ENCODE data around the gene ELOVL1. TPM values are rescaled to one million over a fixed set of nuclear protein-coding genes. Genes with fewer than 3 reads are reported as not detected.
"Not testable (repeated sequence)": the region's sequence is repeated elsewhere in the genome, so short reads cannot be mapped to it uniquely, and the experiment has no call there.

ELOVL1 gene
- 135 TPM for total RNA-seq

DNA sequence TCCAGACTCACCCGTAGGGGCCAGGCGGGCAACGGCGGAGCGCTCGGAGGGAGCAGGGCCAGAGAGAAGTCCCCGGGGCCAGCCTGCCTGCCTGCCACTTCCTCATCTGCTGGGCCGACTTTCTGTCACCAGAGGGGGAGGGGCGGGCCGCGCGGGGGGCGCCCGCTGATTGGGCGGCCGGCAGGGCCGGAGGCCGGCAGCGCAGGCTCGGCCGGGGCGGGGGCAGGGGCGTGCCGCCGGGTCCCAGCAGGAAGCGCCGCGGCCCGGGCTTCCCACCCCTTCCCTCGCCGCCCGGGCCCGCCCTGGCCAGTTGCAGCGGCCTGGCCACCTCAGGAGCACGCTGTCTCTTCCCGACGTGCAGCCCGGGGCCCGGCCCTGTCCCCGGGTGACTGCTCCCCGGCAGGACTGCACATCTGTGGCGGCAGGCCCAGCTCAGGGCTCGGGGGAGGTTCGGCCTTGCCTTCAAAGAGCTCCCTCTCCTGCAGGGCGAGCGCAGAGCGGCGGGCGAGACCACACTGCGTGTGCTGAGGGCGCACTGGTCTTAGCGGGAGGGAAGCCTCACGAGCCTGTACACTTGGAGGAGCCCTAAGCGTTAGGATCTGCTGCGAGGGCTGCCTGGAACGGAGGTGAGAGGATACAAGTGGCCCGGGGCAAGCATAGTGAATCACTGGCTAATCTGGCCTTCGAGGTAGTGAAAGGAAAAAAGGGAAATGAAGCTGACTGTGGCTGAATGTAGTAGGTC, at the start of gene ELOVL1:
TSS of gene ELOVL1 (minus strand) at position 108 of the 742 bp plus-strand sequence. CDS start 2,402 bp downstream, outside the sequence.
- DNase-seq (ENCODE audit: low spot score): peak; percentile 94

DNA sequence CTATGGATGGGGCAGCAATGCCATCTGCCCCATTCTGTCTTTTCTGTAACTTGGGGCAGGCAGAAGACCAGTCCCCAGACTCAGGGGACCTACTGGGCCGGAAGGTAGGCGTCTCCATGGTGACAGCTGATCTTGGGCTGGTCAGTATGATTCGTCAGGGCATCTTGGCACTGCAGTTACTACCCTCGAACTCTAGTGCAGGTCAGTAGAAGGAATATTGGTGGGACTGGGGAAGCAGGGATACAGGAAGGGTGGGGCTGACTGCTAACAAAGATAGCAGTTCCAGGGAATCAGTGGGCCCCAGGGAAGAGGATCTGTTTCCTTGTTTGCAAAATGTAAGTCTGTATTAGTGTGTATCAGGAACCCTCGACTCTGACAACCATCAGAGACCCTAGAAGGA, 48.1 kb upstream of the ELOVL1 start:
- DNase-seq (ENCODE audit: low spot score): no peak

DNA sequence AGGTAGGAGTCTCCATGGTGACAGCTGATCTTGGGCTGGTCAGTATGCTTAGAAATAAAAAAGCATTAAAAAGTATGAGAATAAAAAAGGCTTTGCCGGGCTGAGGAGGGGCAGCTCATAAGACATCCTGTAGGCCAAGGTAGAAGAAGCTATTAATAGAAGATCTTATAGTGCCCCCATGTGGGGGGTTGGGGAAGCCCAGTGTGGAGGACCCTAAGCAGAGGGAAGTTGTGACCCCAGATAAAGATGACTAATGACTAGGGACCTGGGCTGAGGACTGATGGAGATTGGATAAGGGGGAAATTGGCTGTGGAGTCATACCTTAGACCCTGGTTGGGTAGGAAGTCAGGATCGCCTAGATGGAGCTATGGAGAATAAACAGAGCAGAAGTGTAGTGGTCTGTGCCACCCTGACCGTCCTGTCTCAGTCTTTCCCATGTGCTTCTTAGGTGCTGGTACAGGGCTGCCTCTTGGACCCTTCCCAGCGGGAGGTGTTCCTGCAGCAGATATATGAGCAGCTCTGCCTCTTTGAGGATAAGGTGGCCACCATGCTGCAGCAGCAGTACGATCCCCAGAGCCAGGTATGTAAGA, 46.9 kb upstream of the ELOVL1 start:
- DNase-seq (ENCODE audit: low spot score): no peak

DNA sequence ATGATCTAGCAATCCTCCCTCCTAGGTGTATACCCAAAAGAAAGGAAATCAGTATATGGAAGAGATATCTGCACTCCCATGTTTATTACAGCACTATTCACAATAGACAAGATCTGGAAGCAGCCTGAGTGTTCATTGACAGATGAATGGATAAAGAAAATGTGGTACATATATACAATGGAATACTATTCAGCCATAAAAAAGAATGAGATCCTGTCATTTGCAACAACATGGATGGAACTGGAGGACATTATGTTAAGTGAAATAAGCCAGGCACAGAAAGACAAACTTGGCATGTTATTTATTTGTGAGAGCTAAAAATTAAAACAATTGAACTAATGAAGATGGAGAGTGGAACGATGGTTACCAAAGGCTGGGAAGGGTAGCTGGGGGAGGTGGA, 45.6 kb upstream of the ELOVL1 start:
- not testable (repeated sequence) for DNase-seq (ENCODE audit: low spot score)

DNA sequence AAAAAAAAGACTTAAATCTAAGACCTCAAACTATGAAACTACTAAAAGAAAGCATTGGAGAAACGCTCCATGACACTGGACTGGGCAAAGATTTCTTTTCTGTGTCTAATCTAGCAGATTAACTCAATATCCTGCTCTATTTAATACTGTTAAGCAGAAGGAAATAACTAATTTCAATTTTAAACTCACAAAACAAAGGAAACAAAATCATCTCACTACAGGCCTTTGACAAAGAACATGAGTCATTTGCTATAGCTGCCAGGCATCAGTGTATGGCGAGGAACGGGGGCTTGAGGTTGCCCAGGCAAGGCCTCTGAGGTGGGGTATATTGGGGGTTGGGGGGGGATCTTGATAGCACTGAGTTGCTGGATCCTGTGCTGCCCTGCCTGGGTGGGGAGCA, 42.8 kb upstream of the ELOVL1 start:
- no peak for DNase-seq (ENCODE audit: low spot score)

DNA sequence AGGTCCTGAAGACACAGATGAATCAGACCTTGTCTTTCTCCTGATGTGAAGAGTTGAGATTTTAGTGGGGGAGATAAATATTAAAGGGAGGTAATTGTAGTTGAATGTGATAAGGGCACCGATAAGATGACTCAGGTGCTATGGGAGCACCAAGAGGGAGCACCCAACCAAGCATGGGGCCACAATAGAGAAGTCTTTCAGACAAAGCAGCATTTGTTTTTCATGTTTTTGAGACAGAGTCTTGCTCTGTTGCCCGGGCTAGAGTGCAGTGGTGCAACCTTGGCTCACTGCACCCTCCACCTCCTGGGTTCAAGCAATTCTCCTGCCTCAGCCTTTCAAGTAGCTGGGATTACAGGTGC, 38.0 kb upstream of the ELOVL1 start:
- no peak for DNase-seq (ENCODE audit: low spot score)

DNA sequence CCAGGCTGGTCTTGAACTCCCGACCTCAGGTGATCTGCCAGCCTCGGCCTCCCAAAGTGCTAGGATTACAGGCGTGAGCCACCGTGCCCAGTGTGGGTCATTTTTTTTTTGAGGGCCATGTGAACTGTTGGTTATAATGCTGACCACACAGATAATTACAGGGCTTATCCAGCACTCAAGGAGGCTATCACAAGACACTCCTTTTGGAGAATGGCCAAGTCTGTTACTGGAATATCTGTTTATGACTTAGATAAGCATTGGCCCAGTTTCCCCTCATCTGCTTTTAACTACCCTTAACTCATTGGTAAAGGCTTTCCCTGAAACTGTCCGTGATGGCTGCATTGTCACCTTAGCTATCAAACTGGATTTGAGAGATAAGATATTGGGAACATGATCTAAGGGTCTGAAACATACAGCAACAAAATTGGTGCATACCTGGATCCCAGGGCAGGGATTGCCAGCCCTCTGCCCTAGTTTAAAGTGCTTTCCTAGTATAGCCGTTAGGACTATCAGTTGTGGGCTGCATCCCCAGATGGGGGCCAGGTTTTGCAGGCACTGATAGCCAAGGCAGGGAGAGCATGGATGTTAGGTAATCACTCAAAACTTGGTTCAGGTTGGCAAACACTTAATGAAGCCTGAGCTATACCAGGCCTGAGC, 37.5 kb upstream of the ELOVL1 start:
- no peak for DNase-seq (ENCODE audit: low spot score)

DNA sequence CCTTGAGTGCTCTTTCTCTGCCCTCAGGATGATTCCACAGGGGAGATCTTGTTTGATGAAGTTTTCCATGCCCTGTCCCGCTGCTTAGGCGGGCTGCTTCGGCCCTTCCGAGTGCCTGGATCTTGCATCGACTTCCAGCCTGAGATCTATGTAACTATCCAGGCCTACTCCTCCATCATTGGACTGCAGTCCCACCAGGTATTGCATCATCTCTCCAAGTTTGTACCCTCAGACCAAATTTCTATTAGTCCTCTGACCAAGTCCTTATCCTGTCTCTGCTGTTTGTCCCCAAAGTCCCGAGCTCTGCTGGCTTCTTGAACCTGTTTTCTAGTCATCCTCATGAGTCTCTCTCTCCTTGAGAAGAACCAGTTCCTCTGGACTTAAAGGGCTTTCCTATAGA, 36.5 kb upstream of the ELOVL1 start:
- DNase-seq (ENCODE audit: low spot score): no peak

DNA sequence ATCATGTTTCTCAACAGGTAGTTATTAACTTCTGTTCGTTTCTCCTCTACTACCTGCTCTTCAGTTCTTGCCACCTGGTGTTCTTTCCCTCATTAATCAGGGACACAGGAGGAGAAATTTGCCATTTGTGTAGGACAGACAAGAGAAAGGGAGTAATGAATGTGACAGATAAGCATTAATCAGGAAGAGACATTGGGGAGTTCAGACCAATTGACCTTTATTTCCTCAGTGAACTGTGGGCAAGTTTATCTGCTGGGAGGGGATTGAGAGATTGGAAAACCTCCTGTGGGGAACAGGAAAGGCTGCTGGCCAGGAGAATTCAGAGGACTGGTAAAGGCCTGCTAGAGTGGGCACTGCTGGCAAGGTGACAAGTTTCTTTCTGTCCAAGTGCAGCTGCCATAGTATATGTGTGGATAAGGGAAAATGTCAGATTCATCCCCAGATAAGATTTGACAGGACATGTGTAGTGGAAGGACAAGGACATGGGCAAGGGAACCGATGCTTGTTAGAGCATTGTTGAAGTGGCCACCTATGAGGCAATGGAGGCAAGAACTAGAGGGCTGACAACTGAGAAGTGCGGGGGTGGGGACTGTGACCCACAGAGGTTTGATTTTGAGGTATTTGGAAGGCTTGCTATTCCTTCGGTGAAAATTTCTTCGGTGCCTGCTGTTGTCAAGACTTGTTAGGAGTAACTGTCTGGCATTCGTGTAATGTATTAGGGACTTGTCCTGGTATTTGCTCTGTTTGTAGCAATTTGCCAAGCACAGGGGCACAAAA, 34.5 kb upstream of the ELOVL1 start:
- DNase-seq (ENCODE audit: low spot score): no peak

DNA sequence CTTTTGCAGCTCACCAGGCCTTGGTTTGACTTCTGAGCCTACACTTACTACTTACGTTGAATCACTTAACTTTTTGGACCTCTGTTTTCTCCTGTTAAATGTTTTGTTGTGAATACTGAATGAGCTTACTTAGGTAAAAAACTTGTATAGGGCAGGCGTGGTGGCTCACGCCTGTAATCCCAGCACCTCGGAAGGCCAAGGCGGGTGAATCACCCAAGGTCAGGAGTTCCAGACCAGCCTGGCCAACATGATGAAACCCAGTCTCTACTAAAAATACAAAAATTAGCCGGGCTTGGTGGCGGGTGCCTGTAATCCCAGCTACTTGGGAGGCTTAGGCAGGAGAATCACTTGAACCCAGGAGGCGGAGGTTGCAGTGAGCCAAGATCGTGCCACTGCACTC, 32.6 kb upstream of the ELOVL1 start:
- not testable (repeated sequence) for DNase-seq (ENCODE audit: low spot score)

DNA sequence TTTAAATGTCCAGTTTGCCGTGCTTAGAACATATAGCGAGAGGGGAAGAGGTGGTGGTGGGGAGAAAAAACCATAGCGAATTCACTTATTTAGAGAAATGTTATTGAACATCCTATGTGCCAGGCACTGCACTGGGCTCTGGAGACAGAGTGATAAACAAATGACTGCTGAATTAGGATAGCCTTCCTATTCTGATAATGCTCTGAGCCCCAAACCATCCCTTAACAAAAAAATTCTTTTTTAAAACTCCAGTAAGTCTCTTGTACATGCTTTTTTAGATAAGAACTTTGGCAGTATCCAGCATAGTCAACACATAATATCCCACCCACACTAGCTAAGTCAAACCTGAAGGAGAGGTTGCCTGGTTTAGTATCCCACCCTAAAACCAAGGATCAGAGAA, 30.4 kb upstream of the ELOVL1 start:
- no peak for DNase-seq (ENCODE audit: low spot score)

DNA sequence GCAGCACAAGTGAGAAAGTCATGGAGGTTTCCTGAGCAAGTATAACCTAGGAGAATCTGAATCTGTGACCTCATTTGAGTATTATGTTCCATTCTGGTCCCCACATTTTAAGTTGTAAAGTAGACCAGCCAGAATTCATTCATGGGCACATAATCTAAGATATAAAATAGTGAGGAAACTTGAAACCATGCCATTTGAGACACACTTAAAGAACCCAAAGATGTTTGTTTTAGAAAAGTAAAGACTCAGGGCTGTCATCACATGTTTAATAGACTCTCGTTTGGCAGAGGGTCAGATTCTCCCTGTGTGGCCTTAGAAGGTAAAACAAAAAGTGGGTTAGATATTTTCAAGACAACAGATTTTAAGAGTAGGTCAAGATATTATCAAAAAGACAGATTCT, 28.2 kb upstream of the ELOVL1 start:
- no peak for DNase-seq (ENCODE audit: low spot score)

DNA sequence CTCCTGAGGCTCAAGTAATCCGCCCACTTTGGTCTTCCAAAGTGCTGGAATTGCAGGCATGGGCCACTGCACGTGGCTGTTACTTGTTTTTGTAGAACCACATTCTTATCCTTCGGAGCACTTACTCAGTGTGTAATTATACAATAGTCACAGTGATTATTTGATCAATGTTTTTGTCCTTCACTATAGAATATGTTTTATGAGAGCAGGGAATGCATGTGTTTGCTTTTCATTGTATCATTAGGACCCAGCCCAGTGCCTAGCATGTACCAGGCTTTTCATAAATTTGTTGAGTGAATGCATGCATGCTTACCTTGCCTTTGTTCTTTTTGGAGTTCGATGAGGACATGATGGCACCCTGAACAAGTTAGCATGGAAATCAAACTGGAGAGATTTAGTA, 27.7 kb upstream of the ELOVL1 start:
- no peak for DNase-seq (ENCODE audit: low spot score)

DNA sequence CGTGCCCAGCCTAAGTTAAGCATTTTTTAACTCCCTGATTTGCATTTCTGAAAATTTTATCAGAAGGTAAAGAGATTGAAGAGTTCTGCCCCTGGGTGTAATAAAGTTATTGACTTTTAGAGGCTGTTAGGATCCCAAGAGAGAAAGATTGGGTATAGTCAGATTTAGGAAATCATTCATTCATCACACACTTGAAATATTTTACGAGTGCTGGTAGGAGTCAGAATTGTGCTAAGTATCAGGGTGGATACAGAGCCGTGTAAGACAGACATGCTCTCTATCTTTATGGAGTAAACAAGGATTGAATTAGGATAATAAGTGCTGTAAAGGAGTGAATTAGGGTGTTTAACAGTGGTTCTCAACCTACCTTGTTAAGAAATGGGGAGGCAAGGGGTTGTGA, 24.9 kb upstream of the ELOVL1 start:
- DNase-seq (ENCODE audit: low spot score): no peak

DNA sequence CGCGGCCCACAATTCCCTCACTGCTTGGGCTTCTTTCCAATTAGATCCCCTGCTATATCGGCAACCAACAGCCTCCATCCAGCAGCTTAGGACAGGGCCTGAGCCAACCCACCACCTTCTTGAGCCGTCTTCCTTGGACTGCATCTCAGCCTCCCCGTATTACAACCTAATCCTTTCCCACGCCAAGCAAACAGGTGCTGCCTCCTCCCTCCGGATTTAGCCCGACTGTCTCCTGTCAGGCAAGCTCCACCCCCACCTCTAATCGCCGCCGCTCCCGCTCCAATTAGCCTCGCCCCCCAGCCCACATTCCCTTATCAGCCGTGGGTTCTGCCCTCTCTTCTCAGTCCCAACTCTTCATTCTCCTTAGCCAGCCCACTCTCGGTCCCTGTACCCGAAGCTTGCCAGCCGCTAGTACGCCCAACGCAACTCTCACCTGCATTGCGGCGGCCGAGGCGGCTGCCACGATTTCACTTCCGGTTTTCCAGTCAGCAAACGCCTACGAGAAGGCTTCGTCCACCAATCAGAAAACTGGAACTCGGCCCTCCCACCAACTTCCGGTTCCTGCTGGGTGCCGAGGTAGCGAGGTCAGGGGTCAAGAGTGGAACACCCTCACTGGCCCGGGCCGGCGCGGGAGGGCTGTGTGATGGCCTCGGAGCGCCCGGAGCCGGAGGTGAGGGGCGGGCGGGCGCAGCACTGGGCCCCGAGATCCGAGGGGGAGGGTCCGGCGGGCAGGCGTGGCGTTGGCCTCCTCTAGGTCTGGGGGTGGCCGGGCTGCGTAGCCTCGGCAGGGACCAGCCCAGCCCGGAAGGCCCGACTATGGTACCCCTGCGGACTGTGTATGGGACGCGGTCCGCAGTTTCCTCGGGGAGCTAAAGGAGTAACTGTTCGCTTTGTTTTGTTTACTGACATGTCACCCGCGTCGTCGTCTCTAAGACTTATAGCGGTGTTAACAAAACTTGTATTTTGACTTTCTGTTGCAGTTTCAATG, 21.8 kb upstream of the ELOVL1 start, which contains the start of the genes MED8 and SZT2:
TSS of gene MED8 (minus strand) at position 475 of the 988 bp plus-strand sequence. CDS start at position 439, 36 bp downstream.
TSS of gene SZT2 (plus strand) at position 574 of the 988 bp plus-strand sequence. CDS start at position 644, 70 bp downstream.
- DNase-seq (ENCODE audit: low spot score): peak; percentile 97

DNA sequence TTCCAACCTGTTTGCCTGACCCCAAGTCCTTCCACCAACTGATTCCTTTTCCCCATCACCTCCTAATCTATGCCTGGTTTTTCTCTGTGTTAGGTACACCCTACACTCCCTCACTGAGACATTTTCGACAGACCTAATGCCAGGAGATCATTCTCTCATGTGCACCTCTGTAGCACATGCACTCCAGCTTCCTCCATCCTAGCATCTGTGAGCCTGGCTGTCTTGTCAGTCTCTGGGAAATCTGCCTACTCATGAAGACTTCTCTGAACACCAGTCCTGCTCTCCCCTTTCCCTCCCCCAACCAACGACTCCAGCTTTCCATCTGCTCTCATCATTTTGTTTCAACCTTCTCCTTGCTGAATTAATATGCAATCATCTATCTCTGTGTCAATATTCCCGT, 20.8 kb upstream of the ELOVL1 start:
- no peak for DNase-seq (ENCODE audit: low spot score)

DNA sequence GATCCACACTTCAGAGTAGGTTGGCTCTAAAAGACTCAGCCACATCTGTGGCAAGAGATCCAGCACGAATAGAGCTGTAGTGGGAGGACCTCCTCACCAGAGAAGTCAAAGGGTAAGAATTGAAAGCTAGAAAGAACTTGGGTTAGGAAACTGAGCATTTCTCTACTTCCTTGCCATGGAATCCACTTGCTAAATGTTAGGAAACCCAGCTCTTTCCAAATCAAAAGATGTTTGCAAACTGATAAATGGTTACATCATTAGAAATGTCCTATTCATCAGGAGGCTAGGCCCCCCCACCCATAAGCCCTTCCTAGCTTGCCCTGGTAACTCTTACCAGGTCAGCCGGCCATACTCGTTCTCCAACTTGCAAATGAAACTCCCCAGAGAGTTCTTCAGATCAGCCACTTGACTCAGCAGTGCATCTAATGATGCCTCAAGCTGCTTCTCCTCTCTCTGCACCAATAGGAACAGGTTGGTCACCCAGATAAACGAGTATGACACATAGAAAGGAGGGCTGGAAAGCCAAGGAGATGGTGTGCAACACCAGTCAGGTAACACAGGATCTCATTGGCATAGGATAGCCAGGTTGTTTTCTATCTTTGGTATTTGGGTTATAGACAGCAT, 20.3 kb upstream of the ELOVL1 start:
- no peak for DNase-seq (ENCODE audit: low spot score)

DNA sequence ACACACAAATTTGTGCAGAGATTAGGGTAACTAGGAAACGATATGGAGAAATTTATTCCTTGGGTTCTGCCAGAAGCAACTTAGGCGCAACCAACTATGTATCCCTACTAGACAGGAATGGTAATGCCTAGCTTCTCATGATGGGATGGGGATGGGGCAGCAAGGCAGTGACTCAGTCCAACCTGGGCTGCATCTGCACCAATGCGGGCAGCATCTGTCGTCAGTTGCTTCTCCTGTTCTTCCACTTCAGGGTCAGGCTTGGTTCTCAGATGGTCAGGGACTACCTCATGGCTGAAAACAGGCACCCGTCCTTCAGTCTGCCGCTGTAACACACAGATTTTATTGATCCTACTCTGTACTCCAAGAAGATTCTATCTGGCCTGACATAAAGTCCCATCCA, 18.9 kb upstream of the ELOVL1 start:
- DNase-seq (ENCODE audit: low spot score): no peak

DNA sequence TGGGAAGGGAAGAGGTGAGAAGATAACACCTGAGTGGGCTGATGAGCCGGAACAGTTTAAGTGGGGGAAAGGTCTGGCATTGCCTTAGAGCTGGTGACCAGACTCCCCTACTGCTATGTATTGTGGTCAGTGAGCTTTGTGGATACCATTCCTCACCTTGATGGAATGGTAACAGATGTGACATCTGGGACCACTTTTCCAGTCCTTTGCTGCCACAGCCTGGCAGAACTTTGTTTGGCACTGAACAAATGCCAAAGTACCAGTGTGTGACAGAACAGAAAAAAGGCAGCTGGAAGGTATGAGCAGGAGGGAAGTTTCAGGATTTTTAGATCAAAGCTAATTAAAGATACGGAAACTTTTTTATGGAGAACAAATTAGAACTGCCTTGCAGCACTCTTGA, 15.6 kb upstream of the ELOVL1 start:
- no peak for DNase-seq (ENCODE audit: low spot score)

DNA sequence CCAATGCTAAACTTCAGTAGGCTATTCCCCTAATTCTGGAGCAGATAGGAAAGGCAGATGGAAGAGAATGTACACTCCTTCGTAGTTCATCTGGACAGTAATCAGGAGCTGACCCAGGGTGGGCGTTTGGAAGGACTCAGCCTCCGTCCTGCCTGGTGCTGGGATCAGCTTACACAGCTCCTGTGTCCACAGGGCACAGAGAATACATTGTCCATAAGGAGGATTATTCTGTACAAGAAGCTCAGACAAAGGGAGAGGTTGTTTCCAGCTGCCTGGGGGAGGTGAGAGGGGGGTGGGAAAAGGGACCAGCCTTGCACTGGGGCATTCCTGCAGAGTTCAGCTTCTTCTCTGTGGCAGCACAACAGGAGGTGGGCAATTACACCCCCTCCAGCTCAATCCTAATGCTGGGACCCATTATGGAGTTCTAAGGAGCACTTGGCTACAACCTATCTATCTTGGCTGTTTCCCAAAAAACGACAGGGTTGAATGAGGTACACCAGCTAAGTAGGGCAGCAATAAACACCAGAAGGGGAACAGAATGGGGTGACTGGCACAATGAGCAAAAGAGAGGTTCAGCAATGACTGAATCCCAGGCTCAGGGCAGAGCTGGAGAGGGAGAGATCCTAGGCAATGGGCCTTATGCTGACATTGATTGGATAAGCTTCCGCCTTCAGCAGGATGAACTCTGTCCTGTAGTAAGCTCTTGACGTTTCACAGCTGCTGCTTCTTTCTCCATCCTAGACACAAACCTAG, 14.4 kb upstream of the ELOVL1 start:
- no peak for DNase-seq (ENCODE audit: low spot score)
